ENCODE data around the gene PLXNA1.

GRCh38 chr3:126997455-126998038, 14.6 kb downstream of the PLXNA1 start:
- TF ChIP-seq, protein P1, sequence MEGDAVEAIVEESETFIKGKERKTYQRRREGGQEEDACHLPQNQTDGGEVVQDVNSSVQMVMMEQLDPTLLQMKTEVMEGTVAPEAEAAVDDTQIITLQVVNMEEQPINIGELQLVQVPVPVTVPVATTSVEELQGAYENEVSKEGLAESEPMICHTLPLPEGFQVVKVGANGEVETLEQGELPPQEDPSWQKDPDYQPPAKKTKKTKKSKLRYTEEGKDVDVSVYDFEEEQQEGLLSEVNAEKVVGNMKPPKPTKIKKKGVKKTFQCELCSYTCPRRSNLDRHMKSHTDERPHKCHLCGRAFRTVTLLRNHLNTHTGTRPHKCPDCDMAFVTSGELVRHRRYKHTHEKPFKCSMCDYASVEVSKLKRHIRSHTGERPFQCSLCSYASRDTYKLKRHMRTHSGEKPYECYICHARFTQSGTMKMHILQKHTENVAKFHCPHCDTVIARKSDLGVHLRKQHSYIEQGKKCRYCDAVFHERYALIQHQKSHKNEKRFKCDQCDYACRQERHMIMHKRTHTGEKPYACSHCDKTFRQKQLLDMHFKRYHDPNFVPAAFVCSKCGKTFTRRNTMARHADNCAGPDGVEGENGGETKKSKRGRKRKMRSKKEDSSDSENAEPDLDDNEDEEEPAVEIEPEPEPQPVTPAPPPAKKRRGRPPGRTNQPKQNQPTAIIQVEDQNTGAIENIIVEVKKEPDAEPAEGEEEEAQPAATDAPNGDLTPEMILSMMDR (IDR thresholded peaks at IDR 0.05): no peak
- no peak for TF ChIP-seq POLR2A (IDR thresholded peaks at IDR 0.05)

Measured in esophagus squamous epithelium (tissue), 4 donors.